ENCODE measurements around the gene ERC1.

DNA sequence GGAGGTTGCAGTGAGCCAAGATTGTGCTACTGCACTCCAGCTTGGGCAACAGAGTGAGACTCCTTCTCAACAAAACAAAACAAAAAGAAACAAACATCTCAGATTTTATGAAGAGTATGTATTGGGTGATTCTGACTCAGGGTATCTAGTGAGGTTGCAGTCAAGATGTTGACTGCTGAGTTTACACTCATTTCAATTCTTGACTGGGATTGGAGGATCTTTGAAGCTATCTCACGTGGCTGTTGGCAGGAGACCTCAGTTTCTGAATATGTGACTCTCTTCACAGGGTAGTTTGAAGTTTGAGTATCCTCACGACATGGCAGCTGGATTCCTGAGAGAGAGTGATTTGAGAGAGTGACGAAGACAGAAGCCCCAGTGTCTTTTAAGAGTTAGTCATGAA lies 29.4 kb downstream of the ERC1 start:
- TF ChIP-seq POLR2A (IDR thresholded peaks at IDR 0.05), result no peak
- TF ChIP-seq, protein P1, sequence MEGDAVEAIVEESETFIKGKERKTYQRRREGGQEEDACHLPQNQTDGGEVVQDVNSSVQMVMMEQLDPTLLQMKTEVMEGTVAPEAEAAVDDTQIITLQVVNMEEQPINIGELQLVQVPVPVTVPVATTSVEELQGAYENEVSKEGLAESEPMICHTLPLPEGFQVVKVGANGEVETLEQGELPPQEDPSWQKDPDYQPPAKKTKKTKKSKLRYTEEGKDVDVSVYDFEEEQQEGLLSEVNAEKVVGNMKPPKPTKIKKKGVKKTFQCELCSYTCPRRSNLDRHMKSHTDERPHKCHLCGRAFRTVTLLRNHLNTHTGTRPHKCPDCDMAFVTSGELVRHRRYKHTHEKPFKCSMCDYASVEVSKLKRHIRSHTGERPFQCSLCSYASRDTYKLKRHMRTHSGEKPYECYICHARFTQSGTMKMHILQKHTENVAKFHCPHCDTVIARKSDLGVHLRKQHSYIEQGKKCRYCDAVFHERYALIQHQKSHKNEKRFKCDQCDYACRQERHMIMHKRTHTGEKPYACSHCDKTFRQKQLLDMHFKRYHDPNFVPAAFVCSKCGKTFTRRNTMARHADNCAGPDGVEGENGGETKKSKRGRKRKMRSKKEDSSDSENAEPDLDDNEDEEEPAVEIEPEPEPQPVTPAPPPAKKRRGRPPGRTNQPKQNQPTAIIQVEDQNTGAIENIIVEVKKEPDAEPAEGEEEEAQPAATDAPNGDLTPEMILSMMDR (IDR thresholded peaks at IDR 0.05), result no peak

Data from vagina (tissue), 2 donors.